KMS-11 (cell line): ENCODE results near the gene MSH3.

Experiments
- H2AFZ ChIP-seq: fragments of 200-600 bp; sonication (generic); 2 replicates; pipeline ENCODE4 v1.6.1; 2016; ENCODE audit warnings: antibody characterized with exemption, mixed run types, low read depth
- H3K27ac ChIP-seq: fragments of 200-600 bp; sonication (generic); 2 replicates; pipeline ENCODE4 v1.6.1; 2016; ENCODE audit warnings: mild to moderate bottlenecking, mixed run types
- H3K27me3 ChIP-seq: fragments of 200-600 bp; sonication (generic); 2 replicates; pipeline ENCODE4 v1.6.1; 2017; ENCODE audit warnings: mild to moderate bottlenecking, low read depth, mixed run types, moderate library complexity; ENCODE audit not compliant: insufficient read depth
- H3K36me3 ChIP-seq: fragments of 200-600 bp; sonication (generic); 2 replicates; pipeline ENCODE4 v1.6.1; 2017; ENCODE audit warnings: mild to moderate bottlenecking, mixed run types; ENCODE audit not compliant: insufficient read depth
- H3K4me1 ChIP-seq: fragments of 200-600 bp; sonication (generic); 2 replicates; pipeline ENCODE4 v1.6.1; 2016; ENCODE audit warnings: mild to moderate bottlenecking, low read depth, mixed run types; ENCODE audit not compliant: poor library complexity, severe bottlenecking
- H3K4me2 ChIP-seq: fragments of 200-600 bp; sonication (generic); 2 replicates; pipeline ENCODE4 v1.7.0; 2016; ENCODE audit warnings: mild to moderate bottlenecking, mixed run types
- H3K4me3 ChIP-seq: fragments of 200-600 bp; sonication (generic); IDR thresholded peaks from 2 replicates; pipeline ENCODE4 v1.6.1; 2017; ENCODE audit warnings: low read depth, low read length, mixed read lengths; ENCODE audit not compliant: insufficient read depth
- H3K79me2 ChIP-seq: fragments of 200-600 bp; sonication (generic); 2 replicates; pipeline ENCODE4 v1.6.1; 2016; ENCODE audit warnings: low read depth, mixed run types; ENCODE audit not compliant: insufficient read depth
- H3K9ac ChIP-seq: fragments of 200-600 bp; sonication (generic); 2 replicates; pipeline ENCODE4 v1.6.1; 2016; ENCODE audit warnings: mild to moderate bottlenecking, mixed run types
- H4K20me1 ChIP-seq: fragments of 200-600 bp; sonication (generic); 2 replicates; pipeline ENCODE4 v1.6.1; 2016; ENCODE audit warnings: mild to moderate bottlenecking, mixed run types; ENCODE audit not compliant: insufficient read depth
- TF ChIP-seq, protein P1 (sequence below): fragments of 200-600 bp; sonication (generic); conservative IDR thresholded peaks from 2 replicates; pipeline ENCODE4 v1.6.1; 2017; ENCODE audit warnings: low read depth, mild to moderate bottlenecking, antibody characterized with exemption, low read length, moderate library complexity, mixed read lengths

MSH3 gene

DNA sequence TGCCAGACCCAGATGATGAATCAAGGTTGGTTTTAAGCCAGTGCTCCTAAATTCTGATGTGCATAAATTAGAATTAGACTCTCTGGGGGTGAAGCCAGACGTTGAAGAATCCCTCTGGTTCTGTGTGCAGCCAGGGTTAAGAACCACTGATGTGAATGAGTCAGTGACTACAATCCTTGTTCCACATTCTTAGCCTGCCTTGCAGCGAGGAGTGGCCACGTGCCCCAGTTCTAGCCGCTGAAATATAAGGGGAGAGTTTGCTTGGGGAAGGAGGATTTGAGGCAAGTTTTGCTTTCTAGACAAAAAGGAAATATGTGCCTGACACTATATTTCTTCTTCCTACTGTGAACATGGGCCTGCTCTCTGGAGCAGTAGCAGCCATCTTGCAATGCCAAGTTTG, 34.2 kb upstream of the MSH3 start:
- H3K27ac ChIP-seq = no peak overlapping the region
- H3K79me2 ChIP-seq = no peaks in the 10 kb centered on the region
- TF ChIP-seq, protein P1, sequence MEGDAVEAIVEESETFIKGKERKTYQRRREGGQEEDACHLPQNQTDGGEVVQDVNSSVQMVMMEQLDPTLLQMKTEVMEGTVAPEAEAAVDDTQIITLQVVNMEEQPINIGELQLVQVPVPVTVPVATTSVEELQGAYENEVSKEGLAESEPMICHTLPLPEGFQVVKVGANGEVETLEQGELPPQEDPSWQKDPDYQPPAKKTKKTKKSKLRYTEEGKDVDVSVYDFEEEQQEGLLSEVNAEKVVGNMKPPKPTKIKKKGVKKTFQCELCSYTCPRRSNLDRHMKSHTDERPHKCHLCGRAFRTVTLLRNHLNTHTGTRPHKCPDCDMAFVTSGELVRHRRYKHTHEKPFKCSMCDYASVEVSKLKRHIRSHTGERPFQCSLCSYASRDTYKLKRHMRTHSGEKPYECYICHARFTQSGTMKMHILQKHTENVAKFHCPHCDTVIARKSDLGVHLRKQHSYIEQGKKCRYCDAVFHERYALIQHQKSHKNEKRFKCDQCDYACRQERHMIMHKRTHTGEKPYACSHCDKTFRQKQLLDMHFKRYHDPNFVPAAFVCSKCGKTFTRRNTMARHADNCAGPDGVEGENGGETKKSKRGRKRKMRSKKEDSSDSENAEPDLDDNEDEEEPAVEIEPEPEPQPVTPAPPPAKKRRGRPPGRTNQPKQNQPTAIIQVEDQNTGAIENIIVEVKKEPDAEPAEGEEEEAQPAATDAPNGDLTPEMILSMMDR = no peak
- no peaks in the 10 kb centered on the region for H3K27me3 ChIP-seq
- no peaks in the 10 kb centered on the region for H4K20me1 ChIP-seq
- H3K4me2 ChIP-seq = no peak overlapping the region
- no peaks in the 10 kb centered on the region for H3K4me1 ChIP-seq
- no peak overlapping the region for H3K4me3 ChIP-seq
- no peaks in the 10 kb centered on the region for H3K36me3 ChIP-seq
- no peak overlapping the region for H3K9ac ChIP-seq
- no peak overlapping the region for H2AFZ ChIP-seq

- H3K27ac ChIP-seq = no peak overlapping the region
- no peaks in the 10 kb centered on the region for H3K27me3 ChIP-seq
- H3K79me2 ChIP-seq = no peaks in the 10 kb centered on the region
- no peak overlapping the region for H3K9ac ChIP-seq
- no peaks in the 10 kb centered on the region for H4K20me1 ChIP-seq
- H3K4me1 ChIP-seq = no peaks in the 10 kb centered on the region
- no peak overlapping the region for H2AFZ ChIP-seq
- no peaks in the 10 kb centered on the region for H3K36me3 ChIP-seq
- no peak overlapping the region for H3K4me3 ChIP-seq
- TF ChIP-seq, protein P1 = no peak
- no peak overlapping the region for H3K4me2 ChIP-seq
Measured at GRCh38 chr5:80622756-80623155, 31.7 kb upstream of the MSH3 start.

DNA sequence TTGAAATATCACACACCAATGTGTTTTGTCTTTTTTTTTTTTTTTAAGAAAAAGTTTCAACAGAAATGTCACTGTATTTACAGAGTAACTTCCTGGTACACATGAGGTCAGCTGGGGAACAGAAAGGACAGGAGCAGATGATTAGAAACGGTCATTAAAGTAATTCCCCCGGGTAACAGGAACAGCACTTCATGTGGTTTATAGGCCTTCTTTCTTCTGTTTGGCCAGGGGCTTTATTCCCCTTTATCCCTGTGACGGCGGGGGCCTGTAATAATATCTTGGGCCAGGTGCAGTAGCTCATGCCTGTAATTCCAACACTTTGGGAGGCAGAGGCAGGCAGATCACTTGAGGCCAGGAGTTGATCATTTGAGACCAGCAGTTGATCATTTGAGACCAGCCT, 30.5 kb upstream of the MSH3 start:
- TF ChIP-seq, protein P1 = no peak
- H3K9ac ChIP-seq = no peak overlapping the region
- H3K27ac ChIP-seq = no peak overlapping the region
- no peaks in the 10 kb centered on the region for H3K4me1 ChIP-seq
- H3K27me3 ChIP-seq = no peaks in the 10 kb centered on the region
- H3K4me3 ChIP-seq = no peak overlapping the region
- no peaks in the 10 kb centered on the region for H3K36me3 ChIP-seq
- no peaks in the 10 kb centered on the region for H3K79me2 ChIP-seq
- H3K4me2 ChIP-seq = no peak overlapping the region
- no peaks in the 10 kb centered on the region for H4K20me1 ChIP-seq
- no peak overlapping the region for H2AFZ ChIP-seq

DNA sequence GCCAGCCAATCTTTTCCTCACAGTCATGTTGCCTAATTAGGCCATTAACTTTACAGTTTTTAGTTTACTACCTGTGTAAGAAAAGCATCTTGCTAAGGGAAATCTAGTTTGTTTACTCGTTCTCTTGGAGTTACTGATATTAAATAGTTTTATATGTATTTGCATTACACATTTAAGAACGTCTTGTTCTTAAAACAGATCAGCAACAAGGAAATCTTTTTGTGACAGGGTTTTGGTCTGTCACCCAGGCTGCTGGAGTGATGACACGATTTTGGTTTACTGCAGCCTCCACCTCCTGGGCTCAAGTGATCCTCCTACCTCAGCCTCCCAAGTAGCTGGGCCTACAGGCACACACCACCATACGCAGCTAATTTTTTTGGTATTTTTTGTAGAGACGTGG, 29.2 kb upstream of the MSH3 start:
- Histone ChIP-seq H2AFZ (no peak overlapping the region), H3K4me3 (no peak overlapping the region), H3K4me2 (no peak overlapping the region), H3K9ac (no peak overlapping the region), H3K27ac (no peak overlapping the region), H3K36me3 (no peaks in the 10 kb centered on the region), H3K27me3 (no peaks in the 10 kb centered on the region), H3K79me2 (no peaks in the 10 kb centered on the region), H4K20me1 (no peaks in the 10 kb centered on the region), H3K4me1 (no peaks in the 10 kb centered on the region)
- TF ChIP-seq, protein P1 = no peak
